RWPE2 (cell line): ENCODE data around the gene SV2B.

ENCODE experiments used
- ATAC-seq: fragments of 200-7000 bp; cut with Tn5 transposase; 3 replicates; pipeline ENCODE4 v1.9.1; 2021; ENCODE audit warnings: low read depth
- DNase-seq: peaks from one replicate; pipeline ENCODE4 v3.0.0-alpha.2; 2020; ENCODE audit warnings: low spot score
- H3K27ac ChIP-seq: fragments of 450-650 bp; 2 replicates; pipeline ENCODE4 v1.5.1; 2017; ENCODE audit warnings: mild to moderate bottlenecking; ENCODE audit not compliant: poor library complexity, severe bottlenecking
- H3K27me3 ChIP-seq: fragments of 250-450 bp; sonication (Bioruptor Pico); 2 replicates; pipeline ENCODE4 v1.5.1; 2021; ENCODE audit warnings: mild to moderate bottlenecking, moderate library complexity; ENCODE audit not compliant: insufficient read depth, poor library complexity, severe bottlenecking
- H3K36me3 ChIP-seq: fragments of 250-450 bp; sonication (Bioruptor Pico); 2 replicates; pipeline ENCODE4 v1.5.1; 2020; ENCODE audit warnings: low read depth, mild to moderate bottlenecking, moderate library complexity
- H3K4me1 ChIP-seq: fragments of 250-450 bp; sonication (Bioruptor Pico); 2 replicates; pipeline ENCODE4 v1.5.1; 2021; ENCODE audit warnings: mild to moderate bottlenecking, moderate library complexity; ENCODE audit not compliant: insufficient read depth, poor library complexity, severe bottlenecking
- H3K4me3 ChIP-seq: fragments of 250-450 bp; sonication (Bioruptor Pico); 2 replicates; pipeline ENCODE4 v1.5.1; 2021; ENCODE audit warnings: mild to moderate bottlenecking, moderate library complexity; ENCODE audit not compliant: severe bottlenecking
- H3K9me3 ChIP-seq: fragments of 250-450 bp; sonication (Bioruptor Pico); 2 replicates; pipeline ENCODE4 v1.5.1; 2021; ENCODE audit warnings: mild to moderate bottlenecking, moderate library complexity; ENCODE audit not compliant: severe bottlenecking
- TF ChIP-seq, protein P1 (sequence below): fragments of 450-650 bp; IDR thresholded peaks from one replicate; pipeline ENCODE4 v1.5.1; 2017; ENCODE audit warnings: mild to moderate bottlenecking, moderate library complexity; ENCODE audit not compliant: poor library complexity, severe bottlenecking

The SV2B gene

DNA sequence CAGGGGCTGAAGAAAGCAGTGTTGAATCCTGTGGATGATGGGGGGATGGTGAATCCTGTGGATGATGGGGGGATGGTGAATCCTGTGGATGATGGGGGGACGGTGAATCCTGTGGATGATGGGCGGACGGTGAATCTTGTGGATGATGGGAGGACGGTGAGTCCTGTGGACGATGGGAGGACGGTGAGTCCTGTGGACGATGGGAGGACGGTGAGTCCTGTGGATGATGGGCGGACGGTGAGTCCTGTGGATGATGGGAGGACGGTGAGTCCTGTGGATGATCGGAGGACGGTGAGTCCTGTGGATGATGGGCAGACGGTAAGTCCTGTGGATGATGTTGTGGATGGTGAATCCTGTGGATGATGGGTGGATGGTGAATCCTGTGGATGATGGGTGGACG lies 170.7 kb downstream of the SV2B start:
- DNase-seq (no peak), ATAC-seq (no peak)
- no peak overlapping the region for H3K27ac ChIP-seq
- H3K36me3 ChIP-seq = no peaks in the 10 kb centered on the region
- H3K4me1 ChIP-seq = no peaks in the 10 kb centered on the region
- H3K4me3 ChIP-seq = no peak overlapping the region
- H3K27me3 ChIP-seq = peaks cover 5% of the 10 kb centered on the region
- H3K9me3 ChIP-seq = no peaks in the 10 kb centered on the region
- TF ChIP-seq, protein P1, sequence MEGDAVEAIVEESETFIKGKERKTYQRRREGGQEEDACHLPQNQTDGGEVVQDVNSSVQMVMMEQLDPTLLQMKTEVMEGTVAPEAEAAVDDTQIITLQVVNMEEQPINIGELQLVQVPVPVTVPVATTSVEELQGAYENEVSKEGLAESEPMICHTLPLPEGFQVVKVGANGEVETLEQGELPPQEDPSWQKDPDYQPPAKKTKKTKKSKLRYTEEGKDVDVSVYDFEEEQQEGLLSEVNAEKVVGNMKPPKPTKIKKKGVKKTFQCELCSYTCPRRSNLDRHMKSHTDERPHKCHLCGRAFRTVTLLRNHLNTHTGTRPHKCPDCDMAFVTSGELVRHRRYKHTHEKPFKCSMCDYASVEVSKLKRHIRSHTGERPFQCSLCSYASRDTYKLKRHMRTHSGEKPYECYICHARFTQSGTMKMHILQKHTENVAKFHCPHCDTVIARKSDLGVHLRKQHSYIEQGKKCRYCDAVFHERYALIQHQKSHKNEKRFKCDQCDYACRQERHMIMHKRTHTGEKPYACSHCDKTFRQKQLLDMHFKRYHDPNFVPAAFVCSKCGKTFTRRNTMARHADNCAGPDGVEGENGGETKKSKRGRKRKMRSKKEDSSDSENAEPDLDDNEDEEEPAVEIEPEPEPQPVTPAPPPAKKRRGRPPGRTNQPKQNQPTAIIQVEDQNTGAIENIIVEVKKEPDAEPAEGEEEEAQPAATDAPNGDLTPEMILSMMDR = no peak

DNA sequence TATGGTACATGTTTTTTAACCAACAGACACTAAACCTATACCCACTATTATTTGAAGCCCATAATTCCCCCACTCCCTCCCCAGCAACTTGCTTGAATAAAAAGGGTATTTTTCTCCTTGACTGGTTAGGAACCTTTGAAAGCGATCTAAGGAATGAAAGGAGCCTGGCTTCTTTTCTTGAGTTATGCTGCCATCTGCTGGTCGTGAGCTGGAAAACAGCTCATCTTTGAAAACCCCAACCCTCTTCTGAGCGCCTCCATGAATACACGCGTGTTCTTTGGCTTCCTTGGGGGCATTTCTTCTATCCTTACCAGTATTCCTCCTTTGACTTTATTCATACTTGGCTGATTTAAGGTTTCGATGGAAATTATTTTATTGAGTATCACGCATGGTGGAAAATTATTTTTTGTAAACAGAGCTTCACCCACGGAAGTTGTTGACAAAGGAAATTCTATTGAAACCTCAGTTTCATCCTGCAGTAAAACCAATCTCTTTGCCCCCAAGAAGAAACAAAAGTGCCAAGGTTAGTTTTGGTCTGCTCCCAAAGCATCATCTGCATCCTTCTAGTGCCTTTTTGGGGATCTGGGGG lies 171.6 kb downstream of the SV2B start:
- DNase-seq = no peak
- no peaks in the 10 kb centered on the region for H3K4me1 ChIP-seq
- peaks cover 5% of the 10 kb centered on the region for H3K27me3 ChIP-seq
- no peak overlapping the region for H3K4me3 ChIP-seq
- H3K36me3 ChIP-seq = no peaks in the 10 kb centered on the region
- ATAC-seq = peak; percentile 85
- H3K27ac ChIP-seq = no peak overlapping the region
- peaks cover 4% of the 10 kb centered on the region for H3K9me3 ChIP-seq
- TF ChIP-seq, protein P1 = peak; percentile 96

DNA sequence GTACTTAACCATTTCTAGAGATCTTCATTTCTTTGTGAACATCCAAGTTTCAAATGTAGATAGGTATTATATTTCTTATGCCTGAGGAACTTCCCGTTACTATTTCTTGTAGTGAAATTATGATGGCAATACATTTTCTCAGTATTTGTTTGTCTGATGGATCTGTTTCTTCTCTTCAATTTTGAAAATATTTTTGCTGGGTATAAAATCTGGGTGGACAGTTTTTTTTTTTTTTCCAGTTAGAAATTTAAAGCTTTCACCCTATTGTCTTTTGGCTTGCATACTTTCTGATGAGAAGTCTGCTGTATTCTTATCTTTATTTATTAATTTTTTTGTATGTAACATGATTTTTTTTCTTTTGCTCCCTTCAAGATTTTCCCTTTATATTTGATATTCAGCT lies 175.8 kb downstream of the SV2B start:
- H3K27me3 ChIP-seq = peaks cover 12% of the 10 kb centered on the region
- H3K27ac ChIP-seq = no peak overlapping the region
- DNase-seq (no peak), ATAC-seq (no peak)
- H3K9me3 ChIP-seq = peaks cover 4% of the 10 kb centered on the region
- no peaks in the 10 kb centered on the region for H3K4me1 ChIP-seq
- H3K36me3 ChIP-seq = no peaks in the 10 kb centered on the region
- no peak overlapping the region for H3K4me3 ChIP-seq
- TF ChIP-seq, protein P1 = no peak

DNA sequence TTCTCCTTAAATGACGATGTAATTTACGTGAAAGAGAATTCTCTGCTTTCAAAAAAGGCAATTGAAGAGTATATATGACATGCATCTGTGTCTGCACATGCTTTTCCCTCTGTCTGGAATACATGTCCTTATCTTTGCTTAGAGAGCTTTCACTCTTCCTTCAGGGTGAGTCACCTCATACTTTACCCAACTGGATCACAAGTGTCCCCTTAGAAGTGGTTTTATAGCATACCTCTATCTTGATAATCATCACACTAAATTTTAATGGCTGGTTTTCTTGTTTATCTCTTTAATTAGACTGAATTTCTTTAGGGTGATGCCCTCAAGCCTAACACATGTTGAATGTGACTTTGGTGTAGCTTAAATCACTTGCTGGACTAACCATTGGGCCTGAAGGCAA lies 178.9 kb downstream of the SV2B start:
- Histone ChIP-seq H3K4me1 (no peaks in the 10 kb centered on the region), H3K9me3 (peaks cover 4% of the 10 kb centered on the region), H3K27ac (no peak overlapping the region), H3K4me3 (no peak overlapping the region), H3K36me3 (no peaks in the 10 kb centered on the region), H3K27me3 (peaks cover 24% of the 10 kb centered on the region)
- TF ChIP-seq, protein P1 = no peak
- ATAC-seq (no peak), DNase-seq (no peak)

DNA sequence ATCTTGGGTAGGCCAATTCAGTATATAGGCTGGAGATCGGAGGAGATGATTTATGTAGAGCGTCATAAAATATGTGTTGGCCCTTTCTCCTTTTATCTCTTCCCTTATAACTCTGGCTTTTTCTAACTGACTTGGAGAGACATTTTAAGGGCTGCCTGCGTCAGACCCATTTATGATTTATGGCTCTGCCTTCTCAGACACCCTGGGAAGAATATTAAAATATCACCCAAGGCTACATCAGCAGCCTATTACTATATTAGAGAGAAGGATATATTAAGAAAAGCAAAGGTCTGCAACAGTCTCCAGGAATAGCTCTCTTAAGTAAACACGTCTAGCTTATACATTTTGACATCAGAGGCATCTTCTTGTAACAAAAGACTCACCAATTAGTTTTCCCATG lies 179.4 kb downstream of the SV2B start:
- peaks cover 21% of the 10 kb centered on the region for H3K27me3 ChIP-seq
- H3K4me3 ChIP-seq = no peak overlapping the region
- TF ChIP-seq, protein P1 = no peak
- ATAC-seq (no peak), DNase-seq (no peak)
- H3K9me3 ChIP-seq = peaks cover 4% of the 10 kb centered on the region
- no peak overlapping the region for H3K27ac ChIP-seq
- no peaks in the 10 kb centered on the region for H3K4me1 ChIP-seq
- H3K36me3 ChIP-seq = no peaks in the 10 kb centered on the region
